Mucosa of descending colon (tissue), 3 donors: ENCODE data around the gene EHMT1. TPM values are rescaled to one million over a fixed set of nuclear protein-coding genes. Genes with fewer than 3 reads are reported as not detected.

Experiments used
- ATAC-seq: fragments of 200-7000 bp; cut with Tn5 transposase; one replicate; pipeline ENCODE4 v1.9.1; 2020; ENCODE audit warnings: mild to moderate bottlenecking, moderate library complexity
- DNase-seq, 3 donors: peaks; one replicate each; pipeline ENCODE4 v3.0.0-alpha.2; 2020
- H3K36me3 ChIP-seq: fragments of 200-600 bp; one replicate; pipeline ENCODE4 v1.8.0; 2021; ENCODE audit warnings: low read depth, mild to moderate bottlenecking
- H3K4me1 ChIP-seq: fragments of 200-600 bp; one replicate; pipeline ENCODE4 v1.8.0; 2021; ENCODE audit warnings: low read depth, mild to moderate bottlenecking
- H3K4me3 ChIP-seq: fragments of 200-600 bp; one replicate; pipeline ENCODE4 v1.8.0; 2021; ENCODE audit warnings: mild to moderate bottlenecking
- H3K9me3 ChIP-seq: fragments of 200-600 bp; one replicate; pipeline ENCODE4 v1.8.0; 2021; ENCODE audit warnings: mild to moderate bottlenecking
- intact Hi-C, 2 donors: fragments of 100-400 bp; cut with DNase I in 1 of 2; cut with micrococcal nuclease in 1 of 2; formaldehyde crosslinking; loops; one replicate each; pipeline versions ENCODE4 v1.11.0 to v1.11.1; 2022; cut with DNase I, micrococcal nuclease
- total RNA-seq, 3 donors: library from RNA; stranded (reverse); fragmentation: NEBNext Ultra II Directional in 2 of 3; extraction: Animal tissue kit (Norgen Biotek cat#: 25700) in 2 of 3; gene quantifications; one replicate each; pipeline versions ENCODE4 v1.2.1 to v1.2.4, GENCODE V29; 2021 to 2023
- TF ChIP-seq, protein P1 (sequence below): fragments of 200-600 bp; IDR thresholded peaks from one replicate; pipeline ENCODE4 v1.8.0; 2022; ENCODE audit warnings: antibody characterized with exemption, mild to moderate bottlenecking
- donor health status: DM: no; HTN: no; CAD: no; lungs with moderate emphysema.
- donor health status: DM: no; HTN: no; CAD: no.
- donor health status: DM: no; HTN: yes; CAD: no.

EHMT1 gene
- total RNA-seq, 3 donors from 2014 or later: 78.4 to 90.8 (median 83.3) TPM

GRCh38 chr9:137741330-137741729, 122.5 kb downstream of the EHMT1 start:
- no peaks in the 10 kb centered on the region for H3K9me3 ChIP-seq
- ATAC-seq: no peak
- no peak for DNase-seq
- no peak overlapping the region for H3K4me3 ChIP-seq
- H3K4me1 ChIP-seq: peaks cover 6% of the 10 kb centered on the region
- intact Hi-C loops: no loop called here
- H3K36me3 ChIP-seq: no peaks in the 10 kb centered on the region
- TF ChIP-seq, protein P1, sequence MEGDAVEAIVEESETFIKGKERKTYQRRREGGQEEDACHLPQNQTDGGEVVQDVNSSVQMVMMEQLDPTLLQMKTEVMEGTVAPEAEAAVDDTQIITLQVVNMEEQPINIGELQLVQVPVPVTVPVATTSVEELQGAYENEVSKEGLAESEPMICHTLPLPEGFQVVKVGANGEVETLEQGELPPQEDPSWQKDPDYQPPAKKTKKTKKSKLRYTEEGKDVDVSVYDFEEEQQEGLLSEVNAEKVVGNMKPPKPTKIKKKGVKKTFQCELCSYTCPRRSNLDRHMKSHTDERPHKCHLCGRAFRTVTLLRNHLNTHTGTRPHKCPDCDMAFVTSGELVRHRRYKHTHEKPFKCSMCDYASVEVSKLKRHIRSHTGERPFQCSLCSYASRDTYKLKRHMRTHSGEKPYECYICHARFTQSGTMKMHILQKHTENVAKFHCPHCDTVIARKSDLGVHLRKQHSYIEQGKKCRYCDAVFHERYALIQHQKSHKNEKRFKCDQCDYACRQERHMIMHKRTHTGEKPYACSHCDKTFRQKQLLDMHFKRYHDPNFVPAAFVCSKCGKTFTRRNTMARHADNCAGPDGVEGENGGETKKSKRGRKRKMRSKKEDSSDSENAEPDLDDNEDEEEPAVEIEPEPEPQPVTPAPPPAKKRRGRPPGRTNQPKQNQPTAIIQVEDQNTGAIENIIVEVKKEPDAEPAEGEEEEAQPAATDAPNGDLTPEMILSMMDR: no peak

DNA sequence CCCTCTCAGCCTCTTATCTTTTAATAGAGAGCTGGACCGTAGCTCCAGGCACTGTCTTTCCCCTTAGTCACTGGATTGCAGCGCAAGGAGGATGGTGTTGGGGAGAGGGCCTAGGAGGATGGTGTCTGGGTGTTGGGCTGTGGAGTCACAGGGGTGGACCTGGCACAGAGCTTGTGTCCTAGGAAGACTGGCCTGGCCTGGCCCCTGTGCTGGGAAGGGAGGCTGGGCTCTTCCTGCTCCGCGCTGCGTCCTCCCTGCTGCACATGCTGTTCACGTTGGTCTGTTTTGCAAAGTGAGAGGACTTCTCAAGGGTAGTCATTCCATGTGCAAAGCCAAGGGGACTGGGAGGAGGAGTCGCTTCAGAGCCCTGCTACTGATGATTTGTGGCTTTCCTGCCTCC, 123.9 kb downstream of the EHMT1 start:
- intact Hi-C loops: no loop called here
- no peak for DNase-seq
- H3K4me3 ChIP-seq: no peak overlapping the region
- no peak for ATAC-seq
- no peaks in the 10 kb centered on the region for H3K9me3 ChIP-seq
- TF ChIP-seq, protein P1: no peak
- no peaks in the 10 kb centered on the region for H3K36me3 ChIP-seq
- peaks cover 6% of the 10 kb centered on the region for H3K4me1 ChIP-seq

DNA sequence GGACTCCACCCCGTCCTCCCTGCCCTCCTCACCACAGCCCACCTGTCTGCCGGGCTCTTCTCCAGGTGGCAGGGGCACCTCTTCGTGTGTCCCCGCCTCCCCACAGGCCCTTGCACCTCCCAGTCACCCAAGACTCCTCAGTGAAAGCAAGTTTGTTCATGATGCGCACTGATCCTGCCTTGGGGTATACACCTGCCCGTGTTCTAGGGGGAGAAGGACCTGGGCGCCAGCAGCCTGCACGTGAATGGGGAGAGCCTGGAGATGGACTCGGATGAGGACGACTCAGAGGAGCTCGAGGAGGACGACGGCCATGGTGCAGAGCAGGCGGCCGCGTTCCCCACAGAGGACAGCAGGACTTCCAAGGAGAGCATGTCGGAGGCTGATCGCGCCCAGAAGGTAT, 124.9 kb downstream of the EHMT1 start:
- Histone ChIP-seq H3K4me3 (no peak overlapping the region), H3K36me3 (no peaks in the 10 kb centered on the region), H3K9me3 (no peaks in the 10 kb centered on the region), H3K4me1 (peaks cover 6% of the 10 kb centered on the region)
- intact Hi-C loops: no loop called here
- TF ChIP-seq, protein P1: no peak
- ATAC-seq (no peak), DNase-seq (no peak)

- intact Hi-C loops: no loop called here
- TF ChIP-seq, protein P1: no peak
- no peak for ATAC-seq
- no peak for DNase-seq
- Histone ChIP-seq H3K4me3 (no peak overlapping the region), H3K36me3 (no peaks in the 10 kb centered on the region), H3K4me1 (peaks cover 3% of the 10 kb centered on the region), H3K9me3 (no peaks in the 10 kb centered on the region)
Measured at GRCh38 chr9:137744632-137745183, 125.9 kb downstream of the EHMT1 start.

GRCh38 chr9:137745541-137745991, 126.8 kb downstream of the EHMT1 start:
- H3K36me3 ChIP-seq: no peaks in the 10 kb centered on the region

More at GRCh38 chr9:137745541-137745991, 126.8 kb downstream of the EHMT1 start:
- ATAC-seq (peak; percentile 78), DNase-seq (no peak)
- TF ChIP-seq, protein P1: no peak
- no peak overlapping the region for H3K4me3 ChIP-seq
- H3K9me3 ChIP-seq: no peaks in the 10 kb centered on the region
- intact Hi-C loops: no loop called here
- H3K4me1 ChIP-seq: no peaks in the 10 kb centered on the region
